H54 (cell line): Measurements from ENCODE around the gene GPR132.
A peak's percentile ranks its signal among the peaks of the same experiment; 100 is the strongest.
"Not testable (repeated sequence)": the region's sequence is repeated elsewhere in the genome, so short reads cannot be mapped to it uniquely, and the experiment has no call there.

Source experiments
- DNase-seq: peaks from one replicate; pipeline ENCODE4 v3.0.0; 2011; ENCODE audit warnings: low spot score, mixed read lengths; ENCODE audit not compliant: insufficient read length
- FAIRE-seq: peaks from 3 replicates; lab custom pipeline; 2011; peaks lifted over from hg19 to GRCh38; lab: Jason Lieb, UNC
- POLR2A ChIP-seq: IDR thresholded peaks from 2 replicates; pipeline ENCODE4 v1.6.1; 2011; ENCODE audit warnings: low read depth, mild to moderate bottlenecking, low read length

Gene GPR132

DNA sequence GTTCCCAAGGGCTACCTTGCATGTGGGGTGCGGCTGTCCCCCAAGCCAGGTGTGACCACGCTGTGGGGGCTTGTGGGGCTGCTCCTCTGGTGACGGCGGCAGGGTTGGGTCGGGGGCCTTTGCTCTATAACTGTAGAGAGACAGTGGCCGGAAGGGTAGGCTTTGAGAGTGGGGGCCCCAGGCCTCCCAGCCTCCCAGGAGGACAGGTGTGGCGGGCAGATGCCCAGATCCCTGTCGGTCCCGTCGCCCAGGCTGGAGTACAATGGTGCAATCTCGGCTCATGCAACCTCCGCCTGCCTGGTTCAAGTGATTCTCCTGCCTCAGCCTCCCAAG lies 2.7 kb upstream of the GPR132 start:
- no peak for FAIRE-seq

DNA sequence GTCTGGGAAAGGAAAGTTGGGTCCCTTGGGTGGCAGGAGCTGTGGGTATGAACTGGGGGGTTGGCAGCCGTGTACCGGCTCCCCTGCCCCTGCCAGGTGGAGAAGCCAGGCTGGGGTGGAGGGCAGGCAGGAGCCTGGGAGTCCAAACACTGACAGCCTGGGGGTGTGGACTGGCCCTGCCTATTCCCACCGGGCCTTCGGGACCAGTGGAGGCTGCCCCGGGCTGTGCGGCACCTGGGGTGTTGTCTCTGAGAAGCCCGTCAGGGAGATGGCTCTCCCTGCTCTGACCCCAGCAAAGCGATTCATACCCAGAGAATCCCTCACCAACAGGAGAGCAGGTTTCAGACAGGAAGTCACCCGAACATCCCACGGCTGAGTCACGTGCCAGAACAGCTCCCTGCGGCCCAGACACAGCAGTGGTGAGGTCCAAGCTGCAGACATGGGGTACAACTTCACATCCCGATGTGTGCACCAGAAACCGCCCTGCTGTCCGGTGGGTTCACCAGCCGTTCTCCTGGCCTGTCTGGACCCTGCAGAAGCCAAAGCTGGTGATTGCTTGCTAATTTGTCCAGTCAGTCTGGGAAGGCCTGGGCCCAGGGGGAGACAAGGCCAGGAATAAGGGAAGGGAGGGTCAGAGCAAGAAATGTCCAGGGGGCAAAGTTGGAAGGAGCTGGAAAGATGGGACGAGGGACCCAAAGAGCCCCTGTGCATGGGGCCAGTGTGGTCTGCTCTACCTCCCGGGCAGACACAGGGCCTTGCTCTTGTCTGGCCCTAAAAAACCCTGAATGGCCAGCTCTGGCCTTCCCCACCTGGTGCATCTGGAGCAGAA lies 2.1 kb upstream of the GPR132 start:
- FAIRE-seq (peak; percentile 20), DNase-seq (peak; percentile 72)
- TF ChIP-seq POLR2A = no peak

More for the DNA sequence above, 2.7 kb upstream of the GPR132 start:
- no peak for TF ChIP-seq POLR2A
- no peak for DNase-seq

DNA sequence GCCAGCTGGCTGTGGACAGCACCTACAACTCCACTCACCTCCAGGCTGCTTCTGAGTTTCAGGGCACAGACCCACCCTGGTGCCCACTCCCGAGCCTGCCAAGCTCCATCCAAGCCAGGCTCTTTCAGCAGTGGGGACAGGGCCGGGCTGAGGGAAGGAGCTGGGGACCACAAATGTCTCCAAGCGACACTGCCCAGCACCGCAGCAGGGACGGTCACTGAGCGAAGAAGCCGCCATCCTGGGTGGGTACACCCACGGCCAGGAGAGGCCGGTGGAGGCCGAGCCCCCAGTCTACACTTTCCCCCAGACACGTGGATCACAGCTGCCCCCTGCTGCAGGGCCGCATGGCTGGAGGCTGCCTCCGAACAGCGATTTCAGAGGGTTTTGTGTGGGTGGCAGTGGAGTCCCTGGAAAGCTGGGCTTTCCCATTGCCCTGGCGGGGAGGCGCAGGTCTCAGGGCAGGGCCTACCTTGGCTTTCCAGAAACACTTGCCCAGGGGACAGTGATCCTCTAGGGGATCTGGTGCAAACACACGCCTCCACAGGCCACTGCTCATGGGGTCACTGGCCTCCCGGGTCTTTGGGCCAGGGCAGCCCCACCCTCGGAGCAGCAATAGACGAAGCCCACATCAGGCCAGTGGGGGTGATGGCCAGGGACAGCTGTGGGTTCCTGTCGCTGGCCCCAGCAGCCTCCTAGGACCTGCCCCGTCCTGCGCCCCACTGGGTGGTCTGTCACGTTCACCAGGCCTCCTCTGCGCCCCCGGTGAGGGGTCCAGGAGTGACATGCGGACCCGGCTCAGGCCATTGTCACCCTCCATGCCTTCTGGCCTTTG lies 1.2 kb upstream of the GPR132 start:
- FAIRE-seq = no peak
- no peak for TF ChIP-seq POLR2A
- DNase-seq = no peak

DNA sequence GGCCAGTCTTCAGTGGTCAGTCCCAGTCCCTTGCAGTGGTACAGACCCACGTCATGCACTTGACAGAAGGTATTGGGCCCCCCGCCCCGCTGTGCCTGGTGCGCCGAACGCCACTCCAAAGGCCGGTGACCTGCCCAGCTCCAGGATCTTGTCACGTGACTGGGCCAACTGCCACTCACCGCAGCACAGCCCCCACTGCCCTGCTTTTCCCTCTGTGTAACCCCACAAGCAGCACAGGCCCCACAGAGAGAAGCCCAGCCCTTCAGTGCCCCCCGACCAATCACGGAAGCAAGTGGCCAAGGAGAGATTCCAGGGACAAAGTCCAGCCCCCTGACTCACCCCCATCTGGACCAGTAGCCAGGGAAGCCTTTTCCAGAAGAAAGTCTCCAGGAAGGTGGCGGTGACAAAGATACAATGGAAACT lies 498 bp downstream of the GPR132 start:
- DNase-seq (peak; percentile 71), FAIRE-seq (no peak)
- TF ChIP-seq POLR2A = no peak

DNA sequence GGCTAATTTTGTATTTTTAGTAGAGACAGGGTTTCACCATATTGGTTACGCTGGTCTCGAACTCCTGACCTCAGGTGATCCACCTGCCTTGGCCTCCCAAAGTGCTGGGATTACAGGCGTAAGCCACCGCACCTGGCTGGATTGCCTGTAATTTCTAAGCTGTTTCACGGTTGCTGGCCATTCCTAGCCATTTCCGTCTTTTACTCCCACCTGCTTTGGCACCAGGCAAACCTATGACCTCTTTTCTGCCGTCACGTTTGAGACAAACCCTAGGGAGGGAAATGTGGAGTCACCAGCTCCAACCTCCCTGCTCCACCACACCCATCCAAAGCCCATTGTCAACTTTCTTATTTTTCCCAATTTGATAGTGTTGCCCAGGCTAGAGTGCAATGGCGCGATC lies 1.2 kb downstream of the GPR132 start:
- TF ChIP-seq POLR2A = no peak

DNA sequence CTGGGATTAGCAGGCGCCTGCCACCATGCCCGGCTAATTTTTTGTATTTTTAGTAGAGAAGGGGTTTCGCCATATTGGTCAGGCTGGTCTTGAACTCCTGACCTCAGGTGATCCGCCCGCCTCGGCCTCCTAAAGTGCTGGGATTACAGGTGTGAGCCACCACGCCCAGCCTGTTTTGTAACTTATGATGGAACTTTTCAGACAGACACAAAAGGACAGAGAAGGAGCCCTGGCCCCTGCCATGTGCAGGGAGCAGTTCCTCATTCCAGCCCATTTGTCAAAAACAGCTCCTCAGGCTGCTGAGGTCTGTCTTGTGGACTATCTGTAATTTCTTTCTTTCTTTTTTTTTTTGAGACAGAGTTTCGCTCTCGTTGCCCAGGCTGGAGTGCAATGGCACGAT lies 1.7 kb downstream of the GPR132 start:
- DNase-seq, FAIRE-seq: not testable (repeated sequence)

More for the DNA sequence above, 1.2 kb downstream of the GPR132 start:
- DNase-seq = no peak
- FAIRE-seq = no peak

GRCh38 chr14:105063056-105063455 lies 2.2 kb downstream of the GPR132 start:
- TF ChIP-seq POLR2A = no peak
- DNase-seq (no peak), FAIRE-seq (no peak)

- DNase-seq (no peak), FAIRE-seq (no peak)
- TF ChIP-seq POLR2A = no peak
Observed at GRCh38 chr14:105062048-105062433, 3.2 kb downstream of the GPR132 start.

DNA sequence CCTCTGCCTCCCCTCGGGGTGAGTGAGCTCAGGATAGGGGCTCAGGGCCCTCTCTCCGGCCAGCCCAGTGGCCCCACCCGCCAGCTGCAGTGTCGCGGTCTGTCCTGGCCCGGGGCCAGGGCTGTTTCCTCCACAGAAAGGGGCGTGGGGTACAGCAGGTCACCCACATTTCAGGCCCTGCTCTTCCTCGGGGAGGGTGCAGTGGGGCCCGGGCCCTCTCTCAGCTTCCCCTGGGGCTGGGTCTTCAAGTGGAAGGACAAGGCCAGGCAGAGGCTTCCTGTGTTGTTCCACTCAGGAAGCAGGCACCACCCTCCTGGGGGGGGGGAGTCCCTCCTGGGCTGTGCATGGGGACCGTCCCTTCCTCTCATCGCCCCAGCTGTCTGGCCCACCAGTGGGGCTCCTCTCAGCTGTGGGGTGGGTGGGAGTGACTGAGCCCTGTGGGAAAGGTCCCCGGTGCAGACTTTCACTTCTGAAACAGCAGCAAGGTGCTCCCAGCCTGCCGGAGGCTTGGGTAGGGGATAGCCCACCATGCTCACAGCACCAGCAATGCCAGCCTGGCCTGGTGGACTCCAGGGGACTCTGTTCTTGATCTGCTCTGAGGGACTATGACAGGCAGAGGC lies 3.7 kb downstream of the GPR132 start:
- TF ChIP-seq POLR2A = no peak
- FAIRE-seq (no peak), DNase-seq (no peak)

GRCh38 chr14:105060751-105061427 lies 4.3 kb downstream of the GPR132 start:
- no peak for DNase-seq
- no peak for FAIRE-seq
- TF ChIP-seq POLR2A = no peak

GRCh38 chr14:105059925-105060565 lies 5.2 kb downstream of the GPR132 start:
- DNase-seq = no peak
- FAIRE-seq = no peak
- TF ChIP-seq POLR2A = no peak

GRCh38 chr14:105059035-105059924 lies 6.0 kb downstream of the GPR132 start:
- TF ChIP-seq POLR2A = no peak
- FAIRE-seq (no peak), DNase-seq (no peak)

GRCh38 chr14:105058521-105059034 lies 6.7 kb downstream of the GPR132 start:
- FAIRE-seq = no peak
- no peak for TF ChIP-seq POLR2A
- no peak for DNase-seq
